ENCODE results near the gene ABLIM1. TPM values are rescaled to one million over a fixed set of nuclear protein-coding genes. Genes with fewer than 3 reads are reported as not detected.

ABLIM1 gene
- total and polyA plus RNA-seq, 2 of the 4 experiments (the other 2 are of a cell fraction): 7.7 to 9.9 TPM

GRCh38 chr10:114500643-114501042 lies 157.4 kb downstream of the ABLIM1 start:
- CTCF ChIA-PET: no interaction called here
- Histone ChIP-seq H2BK20ac (ENCODE audit: low read depth, low read length) (no peak overlapping the region), H3K27ac (ENCODE audit: insufficient read depth, low read length) (no peak overlapping the region), H2AFZ (replicated peaks; ENCODE audit: low read length, poor library complexity) (no peak overlapping the region), H3K9me3 (ENCODE audit: control insufficient read depth, insufficient read depth, low read length) (no peaks in the 10 kb centered on the region), H3K9ac (ENCODE audit: low read depth, low read length) (no peak overlapping the region), H3K23ac (ENCODE audit: low read depth, low read length) (no peak overlapping the region), H4K5ac (ENCODE audit: low read depth, low read length) (no peak overlapping the region), H4K8ac (ENCODE audit: low read depth in 2 of 2, low read length in 2 of 2) (no peak overlapping the region), H2BK15ac (ENCODE audit: low read depth, low read length) (no peak overlapping the region), H3K9me1 (ENCODE audit: insufficient read depth, low read length) (no peaks in the 10 kb centered on the region), H3K4me2 (ENCODE audit: low read depth, low read length) (no peak overlapping the region), H3K36me3 (ENCODE audit: control insufficient read depth, insufficient read depth, low read length) (no peaks in the 10 kb centered on the region), H2BK120ac (ENCODE audit: low read depth, low read length) (no peak overlapping the region), H4K20me1 (ENCODE audit: insufficient read depth, low read length) (no peaks in the 10 kb centered on the region), H3K18ac (ENCODE audit: low read depth, low read length) (no peak overlapping the region), H3K4me3 (ENCODE audit: insufficient read depth, low read depth, low read length) (no peak overlapping the region), H2AK5ac (ENCODE audit: low read depth, low read length) (no peak overlapping the region), H3K4ac (ENCODE audit: low read depth, low read length) (no peak overlapping the region), H2AK9ac (replicated peaks; ENCODE audit: low read depth, low read length, poor library complexity) (no peak overlapping the region), H3K56ac (ENCODE audit: extremely low read depth, insufficient read depth, low read length) (no peak overlapping the region), H2BK5ac (ENCODE audit: low read depth, low read length, poor library complexity, severe bottlenecking) (no peak overlapping the region), H3K4me1 (ENCODE audit: control insufficient read depth, insufficient read depth, low read length) (peaks cover 2% of the 10 kb centered on the region), H4K91ac (ENCODE audit: insufficient read depth, low read depth, low read length) (no peak overlapping the region), H3K79me1 (ENCODE audit: low read depth in 1 of 2, low read length in 2 of 2) (no peaks in the 10 kb centered on the region), H3K27me3 (ENCODE audit: control insufficient read depth, insufficient read depth, low read length) (peaks cover 14% of the 10 kb centered on the region), H3K14ac (replicated peaks; ENCODE audit: low read depth, low read length) (no peak overlapping the region)
- dilution Hi-C loops (cut with HindIII; ENCODE audit: low sequenced_read_pairs, unreplicated experiment) (no loop called here), in situ Hi-C loops (cut with MboI; ENCODE audit: low sequenced_read_pairs) (no loop called here), intact Hi-C loops (cut with micrococcal nuclease) (no loop called here)
- WGBS, 2 experiments (ENCODE audit: extremely low coverage in 2 of 2, insufficient read length in 1 of 2): no CpG with 5 or more reads among the region's 2 CpGs
- TF ChIP-seq NFE2L2 (IDR thresholded peaks at IDR 0.05; ENCODE audit: low read depth, low read length): no peak
- TF ChIP-seq BHLHE40 (IDR thresholded peaks at IDR 0.05; ENCODE audit: low read depth, low read length): no peak
- no peak for TF ChIP-seq CEBPB (IDR thresholded peaks at IDR 0.05; ENCODE audit: low read depth, low read length)
- TF ChIP-seq SMC3 (IDR thresholded peaks at IDR 0.05; ENCODE audit: low read depth, low read length): no peak
- no peak for TF ChIP-seq MXI1 (IDR thresholded peaks at IDR 0.05; ENCODE audit: borderline replicate concordance, low read depth, low read length)
- TF ChIP-seq USF2 (IDR thresholded peaks at IDR 0.05; ENCODE audit: low read depth, low read length): no peak
- no peak for TF ChIP-seq CHD1 (IDR thresholded peaks at IDR 0.05; ENCODE audit: low read depth, low read length)
- no TSS peak for BruUV-seq (replicated peaks)
- POLR2A ChIA-PET (ENCODE audit: unreplicated experiment): no interaction called here
- DNase-seq (no peak), ATAC-seq (ENCODE audit: low read depth) (no peak)

Measured in IMR-90 (cell line).